ENCODE measurements around the gene HEY2. TPM values are rescaled to one million over a fixed set of nuclear protein-coding genes. Genes with fewer than 3 reads are reported as not detected.
A peak's percentile ranks its signal among the peaks of the same experiment; 100 is the strongest.

Gene HEY2
- total and polyA plus RNA-seq, 2 donors (not counting 3 experiments of a cell fraction or from before 2014, with no cell fraction given) = 0.07 TPM; not detected in 1

DNA sequence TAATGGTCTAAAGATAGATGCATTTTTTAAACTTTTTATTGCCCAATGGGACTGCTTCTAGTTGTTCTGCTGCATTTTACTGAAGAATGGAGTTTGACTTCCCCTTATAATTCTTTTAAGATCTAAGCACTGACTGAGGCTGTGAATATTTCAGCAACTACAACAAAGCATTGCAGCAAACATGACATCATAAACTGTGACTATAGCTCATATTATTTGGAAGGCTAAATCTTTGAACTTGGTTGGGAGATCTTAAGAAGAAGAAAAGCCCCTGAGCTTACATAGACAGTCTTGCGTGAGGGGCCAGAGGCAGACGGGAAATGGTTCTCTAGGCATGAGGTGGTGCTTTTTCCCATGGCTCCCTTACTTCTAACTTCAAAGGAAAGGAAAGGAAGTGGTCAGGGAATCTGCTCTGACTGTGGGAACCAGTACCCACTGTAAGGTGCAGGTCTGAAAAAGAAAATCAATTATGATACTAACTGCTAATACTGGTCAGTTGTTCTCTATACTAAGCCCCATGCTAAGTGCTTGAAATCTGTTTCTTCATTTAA lies 14.8 kb downstream of the HEY2 start:
- CTCF ChIA-PET = interaction anchor here (1.0 to 7.1 kb wide), 7 partner anchors 9 to 894 kb away, joined by 3 to 114 read pairs (median 6); partner anchors contain the start of gene TPD52L1
- intact Hi-C loops (cut with micrococcal nuclease) = no loop called here
- peak; percentile 35 for FAIRE-seq

More for the DNA sequence above, 14.8 kb downstream of the HEY2 start:
- Histone ChIP-seq H3K4me2 (ENCODE audit: insufficient read depth, low read length) (no peak overlapping the region), H3K36me3 (ENCODE audit: control insufficient read depth in 2 of 2, extremely low read depth in 1 of 2, insufficient read depth in 2 of 2, low read length in 2 of 2) (no peaks in the 10 kb centered on the region), H3K9ac (replicated peaks; ENCODE audit: extremely low read depth, insufficient read depth, low read length) (no peak overlapping the region), H3K27ac (ENCODE audit: insufficient read depth, low read depth, low read length) (no peak overlapping the region), H2AFZ (ENCODE audit: low read depth, low read length) (no peak overlapping the region), H4K20me1 (replicated peaks; ENCODE audit: control insufficient read depth, extremely low read depth, insufficient read depth, low read length) (no peaks in the 10 kb centered on the region), H3K27me3 (ENCODE audit: control insufficient read depth in 2 of 2, insufficient read depth in 2 of 2, low read length in 2 of 2) (peaks cover 0 to 20% of the 10 kb centered on the region in 2 experiments), H3K4me1 (ENCODE audit: control insufficient read depth, extremely low read depth, insufficient read depth, low read length) (no peaks in the 10 kb centered on the region), H3K79me2 (ENCODE audit: control insufficient read depth, insufficient read depth, low read length) (no peaks in the 10 kb centered on the region), H3K9me1 (replicated peaks; ENCODE audit: control insufficient read depth, extremely low read depth, insufficient read depth, low read length) (no peaks in the 10 kb centered on the region), H3K4me3 (replicated peaks in 1 of 3; ENCODE audit: insufficient read depth in 1 of 3, low read depth in 1 of 3, low read length in 3 of 3) (no peak overlapping the region), H3K9me3 (replicated peaks; ENCODE audit: control insufficient read depth, insufficient read depth, low read length) (no peaks in the 10 kb centered on the region)
- dilution Hi-C loops (cut with MboI; ENCODE audit: extremely low pct_ligation_motif_present, low sequenced_read_pairs) = loop anchor here (10.0 kb wide), 1 partner anchor 449 kb away; no protein-coding TSS in a partner anchor
- no TSS peak for BruUV-seq (replicated peaks)
- no peak for DNase-seq (ENCODE audit: low read depth, low spot score)
- TF ChIP-seq POLR2A (IDR thresholded peaks at IDR 0.05; ENCODE audit: low read depth, low read length) (no peak), MYC (IDR thresholded peaks at IDR 0.05; ENCODE audit: low read depth, low read length) (no peak), EZH2 (IDR thresholded peaks at IDR 0.05; ENCODE audit: borderline replicate concordance, low read depth, low read length, severe bottlenecking) (no peak), GATA2 (IDR thresholded peaks at IDR 0.05; ENCODE audit: insufficient read depth, insufficient read length, low read depth, low read length) (no peak), FOS (IDR thresholded peaks at IDR 0.05; ENCODE audit: borderline replicate concordance, insufficient read depth, low read length) (no peak), JUN (IDR thresholded peaks at IDR 0.05; ENCODE audit: borderline replicate concordance, insufficient read depth, insufficient read length, low read depth) (no peak), POLR2AphosphoS5 (IDR thresholded peaks at IDR 0.05; ENCODE audit: insufficient read depth, low read depth, low read length) (no peak)
- TF ChIP-seq, protein P1, sequence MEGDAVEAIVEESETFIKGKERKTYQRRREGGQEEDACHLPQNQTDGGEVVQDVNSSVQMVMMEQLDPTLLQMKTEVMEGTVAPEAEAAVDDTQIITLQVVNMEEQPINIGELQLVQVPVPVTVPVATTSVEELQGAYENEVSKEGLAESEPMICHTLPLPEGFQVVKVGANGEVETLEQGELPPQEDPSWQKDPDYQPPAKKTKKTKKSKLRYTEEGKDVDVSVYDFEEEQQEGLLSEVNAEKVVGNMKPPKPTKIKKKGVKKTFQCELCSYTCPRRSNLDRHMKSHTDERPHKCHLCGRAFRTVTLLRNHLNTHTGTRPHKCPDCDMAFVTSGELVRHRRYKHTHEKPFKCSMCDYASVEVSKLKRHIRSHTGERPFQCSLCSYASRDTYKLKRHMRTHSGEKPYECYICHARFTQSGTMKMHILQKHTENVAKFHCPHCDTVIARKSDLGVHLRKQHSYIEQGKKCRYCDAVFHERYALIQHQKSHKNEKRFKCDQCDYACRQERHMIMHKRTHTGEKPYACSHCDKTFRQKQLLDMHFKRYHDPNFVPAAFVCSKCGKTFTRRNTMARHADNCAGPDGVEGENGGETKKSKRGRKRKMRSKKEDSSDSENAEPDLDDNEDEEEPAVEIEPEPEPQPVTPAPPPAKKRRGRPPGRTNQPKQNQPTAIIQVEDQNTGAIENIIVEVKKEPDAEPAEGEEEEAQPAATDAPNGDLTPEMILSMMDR (IDR thresholded peaks at IDR 0.05; ENCODE audit: extremely low read depth in 1 of 2, insufficient read depth in 1 of 2, low read depth in 1 of 2, low read length in 2 of 2) = no peak
- TF ChIP-seq, protein P2, sequence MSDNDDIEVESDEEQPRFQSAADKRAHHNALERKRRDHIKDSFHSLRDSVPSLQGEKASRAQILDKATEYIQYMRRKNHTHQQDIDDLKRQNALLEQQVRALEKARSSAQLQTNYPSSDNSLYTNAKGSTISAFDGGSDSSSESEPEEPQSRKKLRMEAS (IDR thresholded peaks at IDR 0.05; ENCODE audit: insufficient read depth, insufficient read length) = no peak
- POLR2A ChIA-PET = no interaction called here

Data from endothelial cell of umbilical vein (primary cell).